Activated CD8-positive, alpha-beta memory T cell treated with anti-CD3 and anti-CD28 coated beads, Interleukin-2, amount 10 ng/mL, durations not matched to agents 7 days and 5 days (primary cell): Measurements from ENCODE around the gene NDUFB10. TPM values are rescaled to one million over a fixed set of nuclear protein-coding genes. Genes with fewer than 3 reads are reported as not detected.

Experiments
- ATAC-seq: fragments of 150-1000 bp; cut with Tn5 transposase; one replicate; pipeline ENCODE4 v1.10.0; 2021; ENCODE audit warnings: moderate library complexity
- CTCF ChIA-PET: fragments of 350-600 bp; sonication (Branson Sonifier 250); formaldehyde crosslinking; loops from one replicate; lab custom pipeline; 2021; ENCODE audit warnings: antibody characterized with exemption; lab: Charles Lee
- DNase-seq: peaks from one replicate; pipeline ENCODE4 v3.0.0-alpha.2; 2020
- H3K27ac Mint-ChIP-seq: one replicate; pipeline ENCODE4 v1.8.0; 2021; ENCODE audit warnings: mild to moderate bottlenecking, mixed read lengths
- H3K27me3 Mint-ChIP-seq: one replicate; pipeline ENCODE4 v1.8.0; 2021; ENCODE audit warnings: mixed read lengths
- H3K36me3 Mint-ChIP-seq: one replicate; pipeline ENCODE4 v1.8.0; 2021; ENCODE audit warnings: mild to moderate bottlenecking, mixed read lengths
- H3K4me1 Mint-ChIP-seq: one replicate; pipeline ENCODE4 v1.8.0; 2021; ENCODE audit warnings: mixed read lengths
- H3K4me3 Mint-ChIP-seq: one replicate; pipeline ENCODE4 v1.8.0; 2021; ENCODE audit warnings: mild to moderate bottlenecking, moderate library complexity, mixed read lengths
- H3K9me3 Mint-ChIP-seq: one replicate; pipeline ENCODE4 v1.8.0; 2022; ENCODE audit warnings: low read depth, mixed read lengths
- total RNA-seq, 2 experiments: library from RNA; stranded (reverse); gene quantifications; one replicate each; pipeline ENCODE4 v1.2.3, GENCODE V29; 2021

Gene NDUFB10
- total RNA-seq, 2 experiments from 2014 or later: 148 to 158 TPM

- Mint-ChIP-seq H3K36me3 (peaks cover 8% of the 10 kb centered on the region), H3K4me3 (peak within 1 kb of the TSS; percentile 7), H3K27ac (no peak within 1 kb of the TSS), H3K27me3 (peaks cover 39% of the 10 kb centered on the region), H3K9me3 (no peaks in the 10 kb centered on the region), H3K4me1 (peaks cover 13% of the 10 kb centered on the region)
- ATAC-seq: no peak
- CTCF ChIA-PET: interaction anchor here (1.4 to 4.5 kb wide), 4 partner anchors 10 to 159 kb away, joined by 3 to 22 read pairs (median 10); partner anchors contain the start of gene TBL3
- no peak for DNase-seq
Measured at GRCh38 chr16:1981398-1981836, 22.1 kb downstream of the NDUFB10 start, which contains the start of gene NOXO1. TSS of gene NOXO1 (minus strand) at chr16:1981469. CDS start at chr16:1981179, 290 bp downstream.

- Mint-ChIP-seq H3K27ac (no peak overlapping the region), H3K27me3 (peaks cover 39% of the 10 kb centered on the region), H3K4me1 (peaks cover 13% of the 10 kb centered on the region), H3K9me3 (no peaks in the 10 kb centered on the region), H3K36me3 (peaks cover 11% of the 10 kb centered on the region), H3K4me3 (no peak overlapping the region)
- ATAC-seq (no peak), DNase-seq (no peak)
- CTCF ChIA-PET: interaction anchor here (1.4 to 4.5 kb wide), 5 partner anchors 10 to 171 kb away, joined by 3 to 22 read pairs (median 6); partner anchors contain the start of gene TBL3
Measured at GRCh38 chr16:1982013-1982433, 22.7 kb downstream of the NDUFB10 start.

- Mint-ChIP-seq H3K36me3 (peaks cover 8% of the 10 kb centered on the region), H3K27me3 (peaks cover 39% of the 10 kb centered on the region), H3K4me1 (peaks cover 13% of the 10 kb centered on the region), H3K27ac (no peak overlapping the region), H3K4me3 (peak overlapping the region; percentile 83), H3K9me3 (no peaks in the 10 kb centered on the region)
- no peak for DNase-seq
- CTCF ChIA-PET: interaction anchor here (1.1 to 4.5 kb wide), 6 partner anchors 10 to 170 kb away, joined by 3 to 22 read pairs (median 4); partner anchors contain the start of gene TBL3
- ATAC-seq: no peak
Measured at GRCh38 chr16:1982991-1983543, 23.7 kb downstream of the NDUFB10 start.

- DNase-seq (peak; percentile 84), ATAC-seq (peak; percentile 90)
- Mint-ChIP-seq H3K4me3 (peak within 1 kb of the TSS; percentile 83), H3K4me1 (peaks cover 13% of the 10 kb centered on the region), H3K27ac (peak within 1 kb of the TSS; percentile 36), H3K27me3 (peaks cover 42% of the 10 kb centered on the region), H3K9me3 (no peaks in the 10 kb centered on the region), H3K36me3 (peaks cover 8% of the 10 kb centered on the region)
- CTCF ChIA-PET: interaction anchor here (1.1 to 4.5 kb wide), 8 partner anchors 9 to 169 kb away, joined by 3 to 22 read pairs (median 4); partner anchors contain the start of genes RPS2 and TBL3
Measured at GRCh38 chr16:1983544-1984346, 24.4 kb downstream of the NDUFB10 start, which contains the start of gene GFER. TSS of gene GFER (plus strand) at chr16:1984193. CDS start at chr16:1984219, 26 bp downstream.

GRCh38 chr16:1984347-1985225 is 25.2 kb downstream of the NDUFB10 start:
- Mint-ChIP-seq H3K4me3 (peak overlapping the region; percentile 83), H3K27ac (peak overlapping the region; percentile 36), H3K4me1 (peaks cover 13% of the 10 kb centered on the region), H3K36me3 (peaks cover 8% of the 10 kb centered on the region), H3K27me3 (peaks cover 48% of the 10 kb centered on the region), H3K9me3 (no peaks in the 10 kb centered on the region)
- CTCF ChIA-PET: interaction anchor here (1.0 to 4.5 kb wide), 8 partner anchors 13 to 171 kb away, joined by 3 to 22 read pairs (median 5); partner anchors contain the start of genes RPS2, TBL3 and TRAF7
- DNase-seq (no peak), ATAC-seq (peak; percentile 37)

- Mint-ChIP-seq H3K4me3 (peak overlapping the region; percentile 83), H3K36me3 (peaks cover 8% of the 10 kb centered on the region), H3K9me3 (no peaks in the 10 kb centered on the region), H3K27ac (no peak overlapping the region), H3K4me1 (peaks cover 13% of the 10 kb centered on the region), H3K27me3 (peaks cover 38% of the 10 kb centered on the region)
- CTCF ChIA-PET: interaction anchor here (1.0 to 4.5 kb wide), 5 partner anchors 14 to 170 kb away, joined by 3 to 22 read pairs (median 3); partner anchors contain the start of genes TBL3 and TRAF7
- no peak for ATAC-seq
- no peak for DNase-seq
Measured at GRCh38 chr16:1985466-1986150, 26.3 kb downstream of the NDUFB10 start.

GRCh38 chr16:1987198-1987597 is 27.9 kb downstream of the NDUFB10 start:
- H3K27ac Mint-ChIP-seq: no peak overlapping the region
- ATAC-seq: no peak
- no peak overlapping the region for H3K4me3 Mint-ChIP-seq
- DNase-seq: no peak
- no peaks in the 10 kb centered on the region for H3K9me3 Mint-ChIP-seq
- H3K4me1 Mint-ChIP-seq: peaks cover 25% of the 10 kb centered on the region
- CTCF ChIA-PET: interaction anchor here (1.2 kb wide), 1 partner anchor 17 kb away, joined by 4 read pairs; no protein-coding TSS in a partner anchor
- peaks cover 22% of the 10 kb centered on the region for H3K27me3 Mint-ChIP-seq
- peaks cover 8% of the 10 kb centered on the region for H3K36me3 Mint-ChIP-seq

- Mint-ChIP-seq H3K4me1 (peaks cover 34% of the 10 kb centered on the region), H3K27ac (peak within 1 kb of the TSS; percentile 78), H3K9me3 (no peaks in the 10 kb centered on the region), H3K36me3 (peaks cover 8% of the 10 kb centered on the region), H3K4me3 (peak within 1 kb of the TSS; percentile 66), H3K27me3 (peaks cover 11% of the 10 kb centered on the region)
- no peak for ATAC-seq
- CTCF ChIA-PET: no interaction called here
- DNase-seq: no peak
Measured at GRCh38 chr16:1989209-1990100, 30.1 kb downstream of the NDUFB10 start, which contains the start of gene SYNGR3. TSS of gene SYNGR3 (plus strand) at chr16:1989970. CDS start at chr16:1990103, 133 bp downstream.

- DNase-seq (no peak), ATAC-seq (no peak)
- H3K36me3 Mint-ChIP-seq: peaks cover 5% of the 10 kb centered on the region
- peaks cover 11% of the 10 kb centered on the region for H3K27me3 Mint-ChIP-seq
- peaks cover 29% of the 10 kb centered on the region for H3K4me1 Mint-ChIP-seq
- CTCF ChIA-PET: interaction anchor here (1.0 to 2.2 kb wide), 2 partner anchors 14 to 25 kb away, joined by 5 to 10 read pairs; partner anchors contain the start of gene RPS2
- no peak overlapping the region for H3K27ac Mint-ChIP-seq
- H3K9me3 Mint-ChIP-seq: no peaks in the 10 kb centered on the region
- no peak overlapping the region for H3K4me3 Mint-ChIP-seq
Measured at GRCh38 chr16:1990101-1990350, 30.7 kb downstream of the NDUFB10 start.

- DNase-seq: peak; percentile 72
- Mint-ChIP-seq H3K27me3 (peaks cover 11% of the 10 kb centered on the region), H3K27ac (peak overlapping the region; percentile 78), H3K9me3 (no peaks in the 10 kb centered on the region), H3K4me1 (peaks cover 24% of the 10 kb centered on the region), H3K36me3 (peaks cover 8% of the 10 kb centered on the region), H3K4me3 (peak overlapping the region; percentile 66)
- peak; percentile 8 for ATAC-seq
- CTCF ChIA-PET: interaction anchor here (1.0 to 2.2 kb wide), 3 partner anchors 13 to 26 kb away, joined by 3 to 10 read pairs (median 5); partner anchors contain the start of gene RPS2
Measured at GRCh38 chr16:1990351-1991134, 31.2 kb downstream of the NDUFB10 start.
